GM12891 (cell line): ENCODE data around the gene RNF130.

Experiments
- PAX5 ChIP-seq: IDR thresholded peaks from 2 replicates; pipeline ENCODE4 v1.6.1; 2011; ENCODE audit warnings: low read length, moderate library complexity, mild to moderate bottlenecking; ENCODE audit not compliant: insufficient read depth, severe bottlenecking
- POLR2A ChIP-seq: IDR thresholded peaks from 2 replicates; pipeline ENCODE4 v1.6.1; 2011; ENCODE audit warnings: low read depth, low read length, control low read depth
- POLR2AphosphoS5 ChIP-seq: IDR thresholded peaks from 2 replicates; pipeline ENCODE4 v1.6.1; 2011; ENCODE audit warnings: low read depth, low read length, control low read depth
- SPI1 ChIP-seq: IDR thresholded peaks from 2 replicates; pipeline ENCODE4 v1.6.1; 2011; ENCODE audit warnings: low read depth, low read length, control low read depth
- TAF1 ChIP-seq: IDR thresholded peaks from 2 replicates; pipeline ENCODE4 v1.6.1; 2011; ENCODE audit warnings: low read depth, low read length, control low read depth

DNA sequence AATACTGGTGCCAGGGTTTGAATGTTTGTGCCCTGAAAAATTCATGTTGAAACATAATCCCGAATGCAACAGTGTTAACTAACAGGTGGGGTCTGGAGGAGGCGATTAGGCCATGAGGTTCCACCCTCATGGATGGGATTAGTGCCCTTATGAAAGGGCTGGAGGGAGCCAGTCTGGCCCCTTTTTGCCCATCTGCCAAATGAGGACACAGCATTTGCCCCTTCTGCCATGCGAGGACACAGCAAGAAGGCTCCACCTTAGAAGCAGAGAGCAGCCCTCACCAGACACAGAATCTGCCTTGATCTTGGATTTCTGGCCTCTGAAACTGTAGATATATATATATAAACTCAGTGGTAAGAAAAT is 32.6 kb upstream of the RNF130 start:
- TF ChIP-seq POLR2AphosphoS5 = no peak
- TF ChIP-seq POLR2A = no peak
- no peak for TF ChIP-seq TAF1
- TF ChIP-seq SPI1 = no peak
- TF ChIP-seq PAX5 = no peak
